Caco-2 (cell line): ENCODE measurements around the gene MEF2B. TPM values are rescaled to one million over a fixed set of nuclear protein-coding genes. Genes with fewer than 3 reads are reported as not detected.
"Not testable (repeated sequence)": the region's sequence is repeated elsewhere in the genome, so short reads cannot be mapped to it uniquely, and the experiment has no call there.

Source experiments
- BruUV-seq: library from RNA; stranded (reverse); fragments of 400-500 nt; replicated peaks from 2 replicates; lab custom pipeline; 2021; lab: Mats Ljungman, UMichigan
- CTCF ChIA-PET: fragments of 300-600 bp; sonication (Branson Sonifier 250); formaldehyde crosslinking; loops from one replicate; lab custom pipeline; 2022; ENCODE audit warnings: antibody characterized with exemption; lab: Charles Lee
- POLR2A ChIA-PET: fragments of 300-600 bp; sonication (Branson Sonifier 250); formaldehyde crosslinking; loops from one replicate; lab custom pipeline; 2022; ENCODE audit warnings: antibody characterized with exemption; lab: Charles Lee
- DNase-seq, 2 experiments: peaks; one replicate each; pipeline versions ENCODE4 v3.0.0 to v3.0.0-alpha.2; 2020 to 2022
- H3K27me3 ChIP-seq: replicated peaks from 2 replicates; pipeline ENCODE4 v1.6.0; 2011; ENCODE audit warnings: low read length; ENCODE audit not compliant: control insufficient read depth, insufficient read depth
- H3K36me3 ChIP-seq: 2 replicates; pipeline ENCODE4 v1.5.1; 2011; ENCODE audit warnings: low read length; ENCODE audit not compliant: control insufficient read depth, insufficient read depth
- H3K4me1 ChIP-seq: fragments of 250-450 bp; sonication (Bioruptor Pico); 2 replicates; pipeline ENCODE4 v1.5.1; 2020; ENCODE audit warnings: mild to moderate bottlenecking
- H3K4me3 ChIP-seq: 2 replicates; pipeline ENCODE4 v1.5.1; 2011; ENCODE audit warnings: low read depth, mild to moderate bottlenecking, control low read depth, low read length
- H3K9me3 ChIP-seq: fragments of 250-450 bp; sonication (Bioruptor Pico); 2 replicates; pipeline ENCODE4 v1.5.1; 2020; ENCODE audit warnings: mild to moderate bottlenecking, moderate library complexity
- H3K27ac Mint-ChIP-seq: one replicate; pipeline ENCODE4 v1.8.0; 2022; ENCODE audit warnings: mixed read lengths; ENCODE audit not compliant: unreplicated experiment
- H3K27me3 Mint-ChIP-seq: one replicate; pipeline ENCODE4 v1.8.0; 2022; ENCODE audit warnings: mixed read lengths; ENCODE audit not compliant: insufficient read depth, unreplicated experiment
- H3K36me3 Mint-ChIP-seq: one replicate; pipeline ENCODE4 v1.8.0; 2022; ENCODE audit warnings: mild to moderate bottlenecking, mixed read lengths; ENCODE audit not compliant: insufficient read depth, unreplicated experiment
- H3K4me1 Mint-ChIP-seq: one replicate; pipeline ENCODE4 v1.8.0; 2022; ENCODE audit warnings: low read depth, mixed read lengths; ENCODE audit not compliant: unreplicated experiment
- H3K4me3 Mint-ChIP-seq: one replicate; pipeline ENCODE4 v1.8.0; 2022; ENCODE audit warnings: mild to moderate bottlenecking, moderate library complexity, mixed read lengths; ENCODE audit not compliant: unreplicated experiment
- H3K9me3 Mint-ChIP-seq: one replicate; pipeline ENCODE4 v1.8.0; 2022; ENCODE audit warnings: mixed read lengths; ENCODE audit not compliant: unreplicated experiment
- CTCF ChIP-seq, 2 experiments: fragments of 200-600 bp in 1 of 2; IDR thresholded peaks; 1 replicate in 1 of 2; 2 replicates in 1 of 2; pipeline versions ENCODE4 v1.5.1 to v1.8.0; 2011 to 2022; ENCODE audit warnings: antibody characterized with exemption in 1 of 2, control low read depth in 1 of 2, inconsistent platforms in 1 of 2, low read depth in 1 of 2, low read length in 1 of 2, mild to moderate bottlenecking in 1 of 2, moderate library complexity in 1 of 2; ENCODE audit not compliant: insufficient read depth in 1 of 2, severe bottlenecking in 1 of 2, unreplicated experiment in 1 of 2
- intact Hi-C: fragments of 100-400 bp; cut with micrococcal nuclease; formaldehyde crosslinking; loops from one replicate; pipeline ENCODE4 v1.10.0; 2022; ENCODE audit not compliant: unreplicated experiment
- total RNA-seq: library from RNA; stranded (reverse); gene quantifications from 2 replicates; pipeline ENCODE4 v1.2.3, GENCODE V29; 2022

MEF2B gene
- total RNA-seq, 1 experiment from 2014 or later: 0.82 TPM

DNA sequence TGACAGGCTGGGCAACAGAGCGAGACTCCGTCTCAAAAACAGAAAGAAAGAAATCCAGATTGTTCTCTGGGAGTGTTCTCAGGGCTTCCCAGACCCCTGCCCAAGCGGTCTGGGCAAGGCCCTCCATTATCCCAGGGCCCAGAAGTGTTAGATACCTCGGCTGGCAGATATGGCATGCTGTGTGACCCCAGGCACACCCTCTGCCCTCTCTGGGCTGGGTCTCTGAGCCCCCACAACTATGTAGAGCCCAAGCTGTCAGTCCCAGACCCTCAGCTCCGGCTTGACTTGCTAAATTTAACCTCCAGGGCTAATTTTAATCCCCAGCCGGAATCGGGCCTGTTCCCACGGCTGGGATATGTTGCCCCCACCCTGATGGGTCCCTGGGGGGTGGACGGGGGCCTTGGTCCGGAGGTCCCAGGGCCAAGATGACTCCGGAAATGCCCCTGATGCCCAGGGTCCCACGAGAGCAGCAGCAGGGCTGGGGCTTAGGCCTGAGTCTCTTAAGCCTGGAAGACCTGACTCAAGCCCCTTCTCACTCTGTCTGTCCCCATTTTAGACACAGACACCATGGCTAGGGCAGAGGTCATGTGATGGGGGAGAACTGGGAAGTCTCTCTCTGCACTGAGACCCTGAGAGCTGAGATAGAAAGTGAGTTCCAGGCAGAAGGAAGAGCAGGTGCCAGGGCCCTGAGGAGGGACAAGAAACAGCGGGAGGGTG, 17.2 kb downstream of the MEF2B start:
- no peak overlapping the region for H3K27ac Mint-ChIP-seq
- ChIA-PET CTCF (interaction anchor here (0.6 kb wide), 1 partner anchor 12 kb away, joined by 4 read pairs; no protein-coding TSS in a partner anchor), POLR2A (no interaction called here)
- BruUV-seq: no TSS peak
- Histone ChIP-seq H3K36me3 (no peaks in the 10 kb centered on the region), H3K4me3 (no peak overlapping the region), H3K27me3 (no peaks in the 10 kb centered on the region), H3K9me3 (no peaks in the 10 kb centered on the region), H3K4me1 (no peaks in the 10 kb centered on the region)
- no peaks in the 10 kb centered on the region for H3K27me3 Mint-ChIP-seq
- no peaks in the 10 kb centered on the region for H3K4me1 Mint-ChIP-seq
- H3K36me3 Mint-ChIP-seq: no peaks in the 10 kb centered on the region
- no peak for TF ChIP-seq CTCF (IDR thresholded peaks at IDR 0.05; ENCODE audit: insufficient read depth in 1 of 2, low read depth in 1 of 2, low read length in 1 of 2, severe bottlenecking in 1 of 2, unreplicated experiment in 1 of 2)
- no peak overlapping the region for H3K4me3 Mint-ChIP-seq
- no peaks in the 10 kb centered on the region for H3K9me3 Mint-ChIP-seq
- intact Hi-C loops: no loop called here
- DNase-seq: no peak

DNA sequence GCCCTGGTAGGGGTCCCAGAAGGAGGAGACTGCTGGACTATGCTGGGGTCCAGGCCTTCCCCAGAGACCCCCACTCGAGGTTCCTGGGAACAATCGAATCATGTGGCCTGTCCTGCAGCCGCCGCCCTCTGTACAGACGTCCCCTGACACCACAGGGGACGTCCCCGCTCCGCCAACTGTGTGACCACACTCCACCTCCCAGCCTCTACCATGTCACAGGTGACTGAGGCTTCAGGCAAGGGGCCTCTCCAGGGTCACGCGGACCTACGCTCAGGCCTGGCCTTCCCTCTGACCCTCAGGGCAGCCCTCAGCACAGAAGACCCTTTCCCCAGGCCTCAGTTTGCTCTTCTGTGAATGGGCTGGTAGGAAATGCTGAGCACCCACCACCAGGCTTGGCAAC, 18.6 kb downstream of the MEF2B start:
- no peaks in the 10 kb centered on the region for H3K4me1 Mint-ChIP-seq
- no TSS peak for BruUV-seq
- H3K36me3 Mint-ChIP-seq: no peaks in the 10 kb centered on the region
- Histone ChIP-seq H3K27me3 (no peaks in the 10 kb centered on the region), H3K4me3 (no peak overlapping the region), H3K4me1 (no peaks in the 10 kb centered on the region), H3K9me3 (no peaks in the 10 kb centered on the region), H3K36me3 (no peaks in the 10 kb centered on the region)
- H3K4me3 Mint-ChIP-seq: no peak overlapping the region
- no peak for DNase-seq
- intact Hi-C loops: no loop called here
- CTCF ChIA-PET: no interaction called here
- no peaks in the 10 kb centered on the region for H3K27me3 Mint-ChIP-seq
- no peak overlapping the region for H3K27ac Mint-ChIP-seq
- no peak for TF ChIP-seq CTCF (IDR thresholded peaks at IDR 0.05; ENCODE audit: insufficient read depth in 1 of 2, low read depth in 1 of 2, low read length in 1 of 2, severe bottlenecking in 1 of 2, unreplicated experiment in 1 of 2)
- POLR2A ChIA-PET: no interaction called here
- no peaks in the 10 kb centered on the region for H3K9me3 Mint-ChIP-seq

DNA sequence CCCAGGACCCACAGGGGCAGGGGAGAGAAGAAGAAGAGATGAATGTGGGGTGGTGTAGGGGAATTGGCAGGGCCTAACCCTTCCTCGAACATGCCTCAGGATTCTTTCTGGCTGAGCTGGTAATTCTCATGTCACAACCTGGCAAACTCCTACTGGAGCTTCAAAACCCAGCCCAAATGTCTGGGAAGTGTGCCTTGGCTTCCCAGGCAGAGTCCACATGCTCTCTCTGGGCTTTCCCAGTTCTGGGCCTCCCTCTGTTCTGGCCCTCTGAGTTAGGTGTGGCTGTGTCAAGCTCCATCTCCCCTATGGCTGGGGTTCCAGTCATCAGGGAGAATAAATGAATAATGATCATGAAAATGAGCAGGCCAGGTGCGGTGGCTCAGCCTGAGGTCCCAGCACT, 20.6 kb downstream of the MEF2B start:
- no peak overlapping the region for H3K4me3 ChIP-seq
- no peak for TF ChIP-seq CTCF (IDR thresholded peaks at IDR 0.05; ENCODE audit: insufficient read depth in 1 of 2, low read depth in 1 of 2, low read length in 1 of 2, severe bottlenecking in 1 of 2, unreplicated experiment in 1 of 2)
- no peak for DNase-seq
- Mint-ChIP-seq H3K36me3 (no peaks in the 10 kb centered on the region), H3K4me1 (no peaks in the 10 kb centered on the region), H3K4me3 (no peak overlapping the region), H3K27me3 (no peaks in the 10 kb centered on the region), H3K27ac (no peak overlapping the region), H3K9me3 (no peaks in the 10 kb centered on the region)
- no peaks in the 10 kb centered on the region for H3K9me3 ChIP-seq
- H3K27me3 ChIP-seq: no peaks in the 10 kb centered on the region
- POLR2A ChIA-PET: no interaction called here
- BruUV-seq: no TSS peak
- H3K4me1 ChIP-seq: no peaks in the 10 kb centered on the region
- CTCF ChIA-PET: no interaction called here
- no peaks in the 10 kb centered on the region for H3K36me3 ChIP-seq
- intact Hi-C loops: no loop called here

DNA sequence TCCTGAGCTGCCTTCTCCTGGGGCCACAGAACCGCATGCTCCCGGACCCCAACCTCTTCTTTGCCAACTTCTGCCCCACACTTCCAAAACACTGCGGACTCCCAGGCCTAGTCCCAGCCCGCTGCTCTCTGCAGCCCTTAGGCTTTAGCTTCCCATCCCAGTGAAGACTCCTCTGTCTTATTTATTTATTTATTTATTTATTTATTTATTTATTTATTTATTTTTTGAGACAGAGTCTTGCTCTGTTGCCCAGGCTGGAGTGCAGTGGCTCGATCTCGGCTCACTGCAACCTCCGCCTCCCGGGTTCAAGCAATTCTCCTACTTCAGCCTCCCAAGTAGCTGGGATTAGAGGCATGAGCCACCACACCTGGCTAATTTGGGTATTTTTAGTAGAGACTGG, 21.6 kb downstream of the MEF2B start:
- POLR2A ChIA-PET, H3K4me3 Mint-ChIP-seq: not testable (repeated sequence)
- CTCF ChIA-PET: interaction anchor here (0.9 kb wide), 1 partner anchor 194 kb away, joined by 3 read pairs; no protein-coding TSS in a partner anchor

More for the DNA sequence above, 21.6 kb downstream of the MEF2B start:
- H3K9me3 Mint-ChIP-seq, H3K27me3 ChIP-seq, DNase-seq, H3K27ac Mint-ChIP-seq, H3K4me1 Mint-ChIP-seq, BruUV-seq, H3K4me1 ChIP-seq, H3K36me3 ChIP-seq, H3K4me3 ChIP-seq, intact Hi-C loops, H3K36me3 Mint-ChIP-seq, H3K9me3 ChIP-seq, H3K27me3 Mint-ChIP-seq: not testable (repeated sequence)
